ENCODE results near the gene ISL1.

DNA sequence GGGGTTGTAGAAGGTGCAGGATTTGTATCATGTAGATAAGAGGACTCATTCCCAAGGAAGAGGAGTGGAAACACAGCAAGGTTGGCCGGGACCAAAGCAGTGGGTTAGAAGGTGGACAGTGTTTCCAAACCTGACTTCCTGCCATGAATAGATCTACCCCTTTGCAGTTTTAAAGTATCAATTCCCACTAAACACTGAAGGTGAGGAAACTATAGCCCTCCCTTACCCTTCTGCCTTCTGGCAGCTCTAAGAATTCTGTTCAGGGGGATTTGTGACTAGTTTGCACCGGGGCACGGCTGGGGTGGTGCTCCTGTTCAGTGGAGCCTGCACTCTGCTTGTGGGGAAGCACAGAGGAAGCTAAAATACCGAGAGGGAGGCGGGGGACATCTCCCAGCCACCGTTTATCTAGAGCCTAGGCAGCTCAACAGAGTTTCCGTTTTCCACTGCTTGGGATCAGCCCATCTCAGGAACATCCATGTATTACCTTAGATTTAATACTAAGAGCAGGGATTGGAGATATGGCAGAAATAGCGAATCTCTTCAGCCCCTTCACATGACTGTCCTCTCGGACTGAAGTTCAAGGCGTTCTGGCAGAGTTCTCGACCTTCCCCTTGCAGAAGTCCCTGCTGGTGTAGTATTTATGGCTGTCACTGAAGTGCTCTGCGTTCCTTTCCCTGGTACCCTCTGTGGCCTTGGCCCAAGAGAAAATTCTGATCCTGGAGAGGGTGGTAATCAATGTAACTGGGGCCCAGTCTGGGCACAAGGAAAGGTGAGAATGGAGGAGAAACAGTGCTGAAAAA is 5.4 kb downstream of the ISL1 start:
- TF ChIP-seq CTCF (IDR thresholded peaks at IDR 0.05), result no peak
- no peak for TF ChIP-seq EP300 (IDR thresholded peaks at IDR 0.05)
